HepG2 (cell line): ENCODE results near the gene RNF14. TPM values are rescaled to one million over a fixed set of nuclear protein-coding genes. Genes with fewer than 3 reads are reported as not detected.

ENCODE experiments used
- ARNT2 ChIP-seq: sonication (generic); formaldehyde crosslinking; IDR thresholded peaks from 2 replicates; pipeline ENCODE4 v1.8.0; 2022; ENCODE audit warnings: mild to moderate bottlenecking, low read depth, missing genetic modification reagents, moderate library complexity
- FOXA1 ChIP-seq, 2 experiments: fragments of 450-650 bp in 1 of 2; sonication (generic) in 1 of 2; formaldehyde crosslinking in 1 of 2; IDR thresholded peaks; 2 replicates each; pipeline versions ENCODE4 v1.4.0 to v1.6.1; 2016 to 2020; ENCODE audit warnings: missing genetic modification reagents in 1 of 2
- GATA4 ChIP-seq: sonication (generic); IDR thresholded peaks from 2 replicates; pipeline ENCODE4 v1.6.1; 2016; ENCODE audit warnings: antibody characterized with exemption, low read depth, borderline replicate concordance
- KMT2A ChIP-seq: sonication (generic); formaldehyde crosslinking; IDR thresholded peaks from 2 replicates; pipeline ENCODE4 v1.4.0; 2020; ENCODE audit warnings: missing genetic modification reagents
- NONO ChIP-seq, 2 experiments: fragments of 450-650 bp in 1 of 2; sonication (generic) in 1 of 2; formaldehyde crosslinking in 1 of 2; IDR thresholded peaks in 1 of 2; conservative IDR thresholded peaks in 1 of 2; 2 replicates each; pipeline versions ENCODE4 v1.6.1 to v1.8.0; 2017 to 2022; ENCODE audit warnings: mild to moderate bottlenecking in 1 of 2, missing genetic modification reagents in 1 of 2, moderate library complexity in 1 of 2
- NR2C2 ChIP-seq: sonication (generic); formaldehyde crosslinking; IDR thresholded peaks from 2 replicates; pipeline ENCODE4 v1.4.0; 2020; ENCODE audit warnings: missing genetic modification reagents, mild to moderate bottlenecking, moderate library complexity, borderline replicate concordance
- PTBP1 ChIP-seq: fragments of 200-400 bp; formaldehyde crosslinking; IDR thresholded peaks from 2 replicates; pipeline ENCODE4 v1.6.1; 2018; ENCODE audit warnings: low read length, low read depth; ENCODE audit not compliant: poor library complexity, severe bottlenecking
- SP5 ChIP-seq: IDR thresholded peaks from 2 replicates; pipeline ENCODE4 v1.6.1; 2016; ENCODE audit warnings: low read depth, borderline replicate concordance
- SPEN ChIP-seq: sonication (generic); formaldehyde crosslinking; IDR thresholded peaks from 2 replicates; pipeline ENCODE4 v1.5.1; 2020; ENCODE audit warnings: low read depth, mild to moderate bottlenecking, missing genetic modification reagents
- U2AF1 ChIP-seq: fragments of 200-400 bp; formaldehyde crosslinking; optimal IDR thresholded peaks from 2 replicates; pipeline ENCODE3; 2017; ENCODE audit warnings: mild to moderate bottlenecking, low read depth, low read length
- WIZ ChIP-seq: sonication (generic); formaldehyde crosslinking; IDR thresholded peaks from 2 replicates; pipeline ENCODE4 v1.5.1; 2020; ENCODE audit warnings: mild to moderate bottlenecking, missing genetic modification reagents
- ZC3H4 ChIP-seq: sonication (generic); formaldehyde crosslinking; IDR thresholded peaks from 2 replicates; pipeline ENCODE4 v1.4.0; 2020; ENCODE audit warnings: missing genetic modification reagents, borderline replicate concordance
- ZFP41 ChIP-seq: sonication (generic); formaldehyde crosslinking; IDR thresholded peaks from 2 replicates; pipeline ENCODE4 v1.4.0; 2020; ENCODE audit warnings: mild to moderate bottlenecking, missing genetic modification reagents, borderline replicate concordance
- ZIK1 ChIP-seq: sonication (generic); formaldehyde crosslinking; IDR thresholded peaks from 2 replicates; pipeline ENCODE4 v1.5.0; 2020; ENCODE audit warnings: mild to moderate bottlenecking, low read depth, missing genetic modification reagents, borderline replicate concordance
- ZNF253 ChIP-seq: sonication (generic); formaldehyde crosslinking; IDR thresholded peaks from 2 replicates; pipeline ENCODE4 v1.8.0; 2022; ENCODE audit warnings: mild to moderate bottlenecking, missing genetic modification reagents, borderline replicate concordance
- ZNF567 ChIP-seq: sonication (generic); formaldehyde crosslinking; IDR thresholded peaks from 2 replicates; pipeline ENCODE4 v1.8.1; 2023; ENCODE audit warnings: mild to moderate bottlenecking, missing genetic modification reagents, borderline replicate concordance
- ZNF816 ChIP-seq: sonication (generic); formaldehyde crosslinking; IDR thresholded peaks from 2 replicates; pipeline ENCODE4 v1.8.0; 2022; ENCODE audit warnings: missing genetic modification reagents, mild to moderate bottlenecking, borderline replicate concordance
- polyA plus RNA-seq, 8 experiments: library from polyadenylated mRNA; depleted of rRNA in 3 of 8; stranded (reverse) in 7 of 8; unstranded in 1 of 8; fragments of >200 nt; fragmentation: Illumina TruSeq in 4 of 8; extraction: Trizol in 4 of 8; gene quantifications; 2 replicates each; pipeline versions ENCODE4 v1.2.1 to v1.2.3, GENCODE V29; 2011 to 2016; ENCODE audit warnings: low read depth in 4 of 8, missing spikeins in 1 of 8, mixed read lengths in 1 of 8; ENCODE audit not compliant: insufficient read depth in 1 of 8
- total RNA-seq, 5 experiments: library from RNA; depleted of rRNA; stranded (reverse); fragments of >200 nt; fragmentation: Illumina TruSeq; extraction: Trizol; gene quantifications; 2 replicates each; pipeline ENCODE4 v1.2.3, GENCODE V29; 2016; ENCODE audit warnings: low read depth in 1 of 5
- TF ChIP-seq, protein P1 (sequence below): sonication (generic); formaldehyde crosslinking; IDR thresholded peaks from 2 replicates; pipeline ENCODE4 v1.4.0; 2020; ENCODE audit warnings: missing genetic modification reagents
- TF ChIP-seq, protein P2 (sequence below): sonication (generic); formaldehyde crosslinking; IDR thresholded peaks from 2 replicates; pipeline ENCODE4 v1.8.0; 2022; ENCODE audit warnings: mild to moderate bottlenecking, missing genetic modification reagents, moderate library complexity
- TF ChIP-seq, protein P3 (sequence below): sonication (generic); formaldehyde crosslinking; IDR thresholded peaks from 2 replicates; pipeline ENCODE4 v1.4.0; 2020; ENCODE audit warnings: missing genetic modification reagents
- TF ChIP-seq, protein P4 (sequence below): sonication (generic); formaldehyde crosslinking; IDR thresholded peaks from 2 replicates; pipeline ENCODE4 v1.4.0; 2020; ENCODE audit warnings: missing genetic modification reagents, borderline replicate concordance
- TF ChIP-seq, protein P5 (sequence below): sonication (generic); formaldehyde crosslinking; IDR thresholded peaks from 2 replicates; pipeline ENCODE4 v1.8.0; 2022; ENCODE audit warnings: missing genetic modification reagents, low read depth, mild to moderate bottlenecking, borderline replicate concordance

Gene RNF14
- total and polyA plus RNA-seq, 2 of the 13 experiments (the other 11 are each of a cell fraction or from before 2014, with no cell fraction given): 11.3 to 28.1 TPM

DNA sequence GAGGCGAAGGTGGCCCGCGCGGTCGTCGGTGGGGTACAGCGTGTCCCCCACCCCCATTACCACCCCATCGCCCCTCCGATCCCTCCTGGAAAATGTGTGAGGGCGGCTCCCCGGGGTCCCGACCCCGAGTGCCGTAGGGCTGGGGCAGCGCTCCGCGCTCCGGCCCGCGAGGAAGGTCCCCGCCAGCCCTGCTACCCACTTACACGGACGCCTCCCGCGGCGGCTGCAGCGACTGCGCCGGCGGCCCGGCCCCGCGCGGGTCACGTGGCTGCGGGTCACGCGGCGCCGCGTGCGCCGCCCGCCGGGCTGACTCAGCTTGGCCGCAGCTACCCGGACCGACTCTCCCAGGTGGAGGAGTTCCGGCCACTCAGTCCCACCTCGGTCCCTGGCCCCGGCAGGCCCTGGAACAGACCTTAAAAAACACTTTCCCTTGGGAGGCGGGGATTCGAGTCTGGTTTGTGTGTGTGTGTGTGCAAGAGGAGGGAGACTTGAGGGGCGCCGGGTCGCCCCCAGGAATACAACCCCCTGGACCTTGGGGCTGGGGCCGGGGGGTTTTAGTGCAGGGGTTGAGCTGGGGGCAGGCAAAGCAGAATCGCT is 44.0 kb downstream of the RNF14 start, which contains the start of gene GNPDA1 (continued):
- TF ChIP-seq FOXA1 (IDR thresholded peaks at IDR 0.05) (no peak), FOXA1 (CRISPR knock-in tag; IDR thresholded peaks at IDR 0.05) (no peak), ZNF816 (CRISPR knock-in tag) (no peak; the same call in 1 of the 2 replicates), KMT2A (CRISPR knock-in tag) (0 out of 2 replicates have a peak, but pooled peaks have one; percentile 42), SPEN (CRISPR knock-in tag) (peak; percentile 56), ZNF567 (CRISPR knock-in tag) (no peak), ZIK1 (CRISPR knock-in tag) (no peak; the same call in 1 of the 2 replicates), ZC3H4 (no peak), ARNT2 (CRISPR knock-in tag) (peak; percentile 59; the same call in 1 of the 2 replicates), NONO (IDR thresholded peaks at IDR 0.05) (no peak), NONO (CRISPR knock-in tag; conservative IDR thresholded peaks at IDR 0.05) (no peak), ZFP41 (CRISPR knock-in tag) (no peak), U2AF1 (peak; percentile 66), SP5 (no peak), PTBP1 (no peak), ZNF253 (CRISPR knock-in tag) (no peak), GATA4 (no peak), NR2C2 (CRISPR knock-in tag) (0 out of 2 replicates have a peak, but pooled peaks have one; percentile 28), WIZ (CRISPR knock-in tag) (no peak)
- TF ChIP-seq, protein P1, sequence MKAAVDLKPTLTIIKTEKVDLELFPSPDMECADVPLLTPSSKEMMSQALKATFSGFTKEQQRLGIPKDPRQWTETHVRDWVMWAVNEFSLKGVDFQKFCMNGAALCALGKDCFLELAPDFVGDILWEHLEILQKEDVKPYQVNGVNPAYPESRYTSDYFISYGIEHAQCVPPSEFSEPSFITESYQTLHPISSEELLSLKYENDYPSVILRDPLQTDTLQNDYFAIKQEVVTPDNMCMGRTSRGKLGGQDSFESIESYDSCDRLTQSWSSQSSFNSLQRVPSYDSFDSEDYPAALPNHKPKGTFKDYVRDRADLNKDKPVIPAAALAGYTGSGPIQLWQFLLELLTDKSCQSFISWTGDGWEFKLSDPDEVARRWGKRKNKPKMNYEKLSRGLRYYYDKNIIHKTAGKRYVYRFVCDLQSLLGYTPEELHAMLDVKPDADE (CRISPR knock-in tag): no peak
- TF ChIP-seq, protein P2, sequence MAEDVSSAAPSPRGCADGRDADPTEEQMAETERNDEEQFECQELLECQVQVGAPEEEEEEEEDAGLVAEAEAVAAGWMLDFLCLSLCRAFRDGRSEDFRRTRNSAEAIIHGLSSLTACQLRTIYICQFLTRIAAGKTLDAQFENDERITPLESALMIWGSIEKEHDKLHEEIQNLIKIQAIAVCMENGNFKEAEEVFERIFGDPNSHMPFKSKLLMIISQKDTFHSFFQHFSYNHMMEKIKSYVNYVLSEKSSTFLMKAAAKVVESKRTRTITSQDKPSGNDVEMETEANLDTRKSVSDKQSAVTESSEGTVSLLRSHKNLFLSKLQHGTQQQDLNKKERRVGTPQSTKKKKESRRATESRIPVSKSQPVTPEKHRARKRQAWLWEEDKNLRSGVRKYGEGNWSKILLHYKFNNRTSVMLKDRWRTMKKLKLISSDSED (CRISPR knock-in tag): no peak
- TF ChIP-seq, protein P3, sequence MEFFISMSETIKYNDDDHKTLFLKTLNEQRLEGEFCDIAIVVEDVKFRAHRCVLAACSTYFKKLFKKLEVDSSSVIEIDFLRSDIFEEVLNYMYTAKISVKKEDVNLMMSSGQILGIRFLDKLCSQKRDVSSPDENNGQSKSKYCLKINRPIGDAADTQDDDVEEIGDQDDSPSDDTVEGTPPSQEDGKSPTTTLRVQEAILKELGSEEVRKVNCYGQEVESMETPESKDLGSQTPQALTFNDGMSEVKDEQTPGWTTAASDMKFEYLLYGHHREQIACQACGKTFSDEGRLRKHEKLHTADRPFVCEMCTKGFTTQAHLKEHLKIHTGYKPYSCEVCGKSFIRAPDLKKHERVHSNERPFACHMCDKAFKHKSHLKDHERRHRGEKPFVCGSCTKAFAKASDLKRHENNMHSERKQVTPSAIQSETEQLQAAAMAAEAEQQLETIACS (CRISPR knock-in tag): no peak
- TF ChIP-seq, protein P4, sequence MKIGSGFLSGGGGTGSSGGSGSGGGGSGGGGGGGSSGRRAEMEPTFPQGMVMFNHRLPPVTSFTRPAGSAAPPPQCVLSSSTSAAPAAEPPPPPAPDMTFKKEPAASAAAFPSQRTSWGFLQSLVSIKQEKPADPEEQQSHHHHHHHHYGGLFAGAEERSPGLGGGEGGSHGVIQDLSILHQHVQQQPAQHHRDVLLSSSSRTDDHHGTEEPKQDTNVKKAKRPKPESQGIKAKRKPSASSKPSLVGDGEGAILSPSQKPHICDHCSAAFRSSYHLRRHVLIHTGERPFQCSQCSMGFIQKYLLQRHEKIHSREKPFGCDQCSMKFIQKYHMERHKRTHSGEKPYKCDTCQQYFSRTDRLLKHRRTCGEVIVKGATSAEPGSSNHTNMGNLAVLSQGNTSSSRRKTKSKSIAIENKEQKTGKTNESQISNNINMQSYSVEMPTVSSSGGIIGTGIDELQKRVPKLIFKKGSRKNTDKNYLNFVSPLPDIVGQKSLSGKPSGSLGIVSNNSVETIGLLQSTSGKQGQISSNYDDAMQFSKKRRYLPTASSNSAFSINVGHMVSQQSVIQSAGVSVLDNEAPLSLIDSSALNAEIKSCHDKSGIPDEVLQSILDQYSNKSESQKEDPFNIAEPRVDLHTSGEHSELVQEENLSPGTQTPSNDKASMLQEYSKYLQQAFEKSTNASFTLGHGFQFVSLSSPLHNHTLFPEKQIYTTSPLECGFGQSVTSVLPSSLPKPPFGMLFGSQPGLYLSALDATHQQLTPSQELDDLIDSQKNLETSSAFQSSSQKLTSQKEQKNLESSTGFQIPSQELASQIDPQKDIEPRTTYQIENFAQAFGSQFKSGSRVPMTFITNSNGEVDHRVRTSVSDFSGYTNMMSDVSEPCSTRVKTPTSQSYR (CRISPR knock-in tag): peak; percentile 37; the same call in 1 of the 2 replicates
- TF ChIP-seq, protein P5, sequence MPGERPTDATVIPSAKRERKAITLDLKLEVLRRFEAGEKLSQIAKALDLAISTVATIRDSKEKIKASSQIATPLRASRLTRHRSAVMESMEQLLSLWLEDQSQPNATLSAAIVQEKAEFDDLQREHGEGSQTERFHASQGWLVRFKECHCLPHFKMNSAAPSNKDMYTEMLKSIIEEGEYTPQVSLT: no peak
